ENCODE results near the gene ZNF569.
"Not testable (repeated sequence)": the region's sequence is repeated elsewhere in the genome, so short reads cannot be mapped to it uniquely, and the experiment has no call there.

Gene ZNF569

GRCh38 chr19:37403403-37403802 lies 63.8 kb downstream of the ZNF569 start:
- in situ Hi-C loops (cut with HindIII; ENCODE audit: low sequenced_read_pairs), result no loop called here
- no peak for DNase-seq (ENCODE audit: low read depth)
- no peak overlapping the region for H3K4me3 ChIP-seq (ENCODE audit: low read depth, low read length)
- TF ChIP-seq, protein P1, sequence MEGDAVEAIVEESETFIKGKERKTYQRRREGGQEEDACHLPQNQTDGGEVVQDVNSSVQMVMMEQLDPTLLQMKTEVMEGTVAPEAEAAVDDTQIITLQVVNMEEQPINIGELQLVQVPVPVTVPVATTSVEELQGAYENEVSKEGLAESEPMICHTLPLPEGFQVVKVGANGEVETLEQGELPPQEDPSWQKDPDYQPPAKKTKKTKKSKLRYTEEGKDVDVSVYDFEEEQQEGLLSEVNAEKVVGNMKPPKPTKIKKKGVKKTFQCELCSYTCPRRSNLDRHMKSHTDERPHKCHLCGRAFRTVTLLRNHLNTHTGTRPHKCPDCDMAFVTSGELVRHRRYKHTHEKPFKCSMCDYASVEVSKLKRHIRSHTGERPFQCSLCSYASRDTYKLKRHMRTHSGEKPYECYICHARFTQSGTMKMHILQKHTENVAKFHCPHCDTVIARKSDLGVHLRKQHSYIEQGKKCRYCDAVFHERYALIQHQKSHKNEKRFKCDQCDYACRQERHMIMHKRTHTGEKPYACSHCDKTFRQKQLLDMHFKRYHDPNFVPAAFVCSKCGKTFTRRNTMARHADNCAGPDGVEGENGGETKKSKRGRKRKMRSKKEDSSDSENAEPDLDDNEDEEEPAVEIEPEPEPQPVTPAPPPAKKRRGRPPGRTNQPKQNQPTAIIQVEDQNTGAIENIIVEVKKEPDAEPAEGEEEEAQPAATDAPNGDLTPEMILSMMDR (IDR thresholded peaks at IDR 0.05; ENCODE audit: low read depth, low read length, missing control alignments), result no peak

DNA sequence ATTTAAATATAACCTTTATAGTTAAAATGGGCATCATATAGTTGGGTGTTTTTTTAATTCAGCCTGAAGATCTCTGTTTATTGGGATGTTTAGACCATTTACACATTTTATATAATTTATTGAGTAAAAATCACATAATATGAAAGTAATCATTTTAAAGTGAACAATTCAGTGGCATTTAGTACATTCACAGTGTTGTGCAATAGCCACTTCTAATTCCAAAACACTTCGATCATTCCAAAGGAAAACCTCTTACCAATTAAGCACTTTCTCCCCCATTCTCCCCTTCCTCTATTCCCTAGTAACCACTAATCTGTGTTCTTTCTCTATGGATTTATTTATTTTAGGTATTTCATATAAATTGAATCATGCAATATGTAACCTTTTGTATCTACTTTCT lies 66.2 kb downstream of the ZNF569 start:
- in situ Hi-C loops (cut with HindIII; ENCODE audit: low sequenced_read_pairs), result no loop called here
- DNase-seq (ENCODE audit: low read depth), result no peak
- TF ChIP-seq, protein P1 (IDR thresholded peaks at IDR 0.05; ENCODE audit: low read depth, low read length, missing control alignments), result no peak
- H3K4me3 ChIP-seq (ENCODE audit: low read depth, low read length), result no peak overlapping the region

DNA sequence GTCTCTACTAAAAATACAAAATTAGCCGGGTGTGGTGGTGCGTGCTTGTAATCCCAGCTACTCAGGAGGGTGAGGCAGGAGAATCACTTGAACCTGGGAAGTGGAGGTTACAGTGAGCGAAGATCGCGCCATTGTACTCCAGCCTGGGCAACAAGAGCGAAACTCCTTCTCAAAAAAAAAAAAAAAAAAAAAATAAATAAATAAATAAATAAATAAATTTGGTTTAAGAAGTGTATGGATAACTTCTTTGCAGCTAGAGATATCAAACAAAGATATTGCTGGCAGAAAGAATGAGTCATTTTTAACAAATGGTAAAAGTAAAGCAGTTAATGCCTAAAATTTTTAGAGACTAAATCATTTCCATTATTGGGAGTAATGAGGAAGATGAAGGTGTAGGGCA lies 75.8 kb downstream of the ZNF569 start:
- in situ Hi-C loops (cut with HindIII; ENCODE audit: low sequenced_read_pairs); DNase-seq (ENCODE audit: low read depth); H3K4me3 ChIP-seq (ENCODE audit: low read depth, low read length): not testable (repeated sequence)

GRCh38 chr19:37389234-37389633 lies 78.0 kb downstream of the ZNF569 start:
- no peak for DNase-seq (ENCODE audit: low read depth)
- no peak overlapping the region for H3K4me3 ChIP-seq (ENCODE audit: low read depth, low read length)
- TF ChIP-seq, protein P1 (IDR thresholded peaks at IDR 0.05; ENCODE audit: low read depth, low read length, missing control alignments), result no peak
- in situ Hi-C loops (cut with HindIII; ENCODE audit: low sequenced_read_pairs), result no loop called here

DNA sequence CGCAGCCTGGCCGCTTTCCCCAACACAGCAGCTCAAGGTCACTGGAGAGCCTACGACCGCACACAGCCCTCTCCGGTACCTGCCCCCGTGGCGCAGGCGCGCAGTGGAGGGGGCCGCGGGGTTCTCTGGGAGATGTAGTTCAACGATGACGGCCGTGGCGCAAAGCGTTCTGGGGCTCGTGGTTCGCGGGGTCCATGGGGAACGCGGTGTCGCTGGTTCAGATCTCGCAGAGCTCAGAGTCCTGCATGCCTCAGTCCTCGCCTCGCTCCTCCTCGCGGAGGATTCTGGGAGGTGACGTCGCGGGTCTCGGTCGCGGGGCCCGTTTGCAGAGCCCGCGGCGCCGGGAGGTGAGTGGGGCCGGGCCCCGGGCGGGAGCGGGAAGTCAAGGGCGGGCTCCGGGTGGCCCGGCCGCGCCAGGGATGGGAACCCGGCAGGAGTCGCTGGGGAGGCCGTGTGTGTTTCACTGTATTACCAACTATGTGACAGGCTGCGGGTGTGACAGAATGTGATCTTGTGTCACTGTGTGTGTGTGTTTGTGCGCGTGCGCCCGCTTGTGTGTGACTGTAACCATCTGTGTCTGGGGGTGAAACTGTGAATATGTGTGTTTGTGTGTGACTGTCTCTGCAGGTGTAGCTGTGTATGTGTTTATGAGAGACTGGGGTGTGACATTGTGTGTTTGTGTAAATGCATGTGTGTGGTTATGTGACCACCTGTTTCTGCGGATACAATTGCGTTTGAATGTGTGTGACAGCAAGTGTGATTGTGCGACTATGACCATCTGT lies 96.2 kb downstream of the ZNF569 start, which contains the start of gene ZNF527:
Gene ZNF527, plus strand, starts transcription at position 220 of the 782 bp plus-strand sequence. CDS start 3,100 bp downstream, outside the sequence.
- peak; percentile 90 for DNase-seq (ENCODE audit: low read depth)
- in situ Hi-C loops (cut with HindIII; ENCODE audit: low sequenced_read_pairs), result no loop called here
- H3K4me3 ChIP-seq (ENCODE audit: low read depth, low read length), result peak within 1 kb of the TSS; percentile 76
- TF ChIP-seq, protein P1 (IDR thresholded peaks at IDR 0.05; ENCODE audit: low read depth, low read length, missing control alignments), result no peak

- DNase-seq (ENCODE audit: low read depth); in situ Hi-C loops (cut with HindIII; ENCODE audit: low sequenced_read_pairs): not testable (repeated sequence)
- peak overlapping the region; percentile 76 for H3K4me3 ChIP-seq (ENCODE audit: low read depth, low read length)
These were observed 96.8 kb downstream of the ZNF569 start for GRCh38 chr19:37370386-37370879.

- no peak for DNase-seq (ENCODE audit: low read depth)
- H3K4me3 ChIP-seq (ENCODE audit: low read depth, low read length), result no peak overlapping the region
- in situ Hi-C loops (cut with HindIII; ENCODE audit: low sequenced_read_pairs), result no loop called here
These were observed 104.5 kb downstream of the ZNF569 start for GRCh38 chr19:37362733-37363132.

More at GRCh38 chr19:37362733-37363132, 104.5 kb downstream of the ZNF569 start:
- TF ChIP-seq, protein P1 (IDR thresholded peaks at IDR 0.05; ENCODE audit: low read depth, low read length, missing control alignments), result peak; percentile 9
